ENCODE results near the gene SYT8. TPM values are rescaled to one million over a fixed set of nuclear protein-coding genes. Genes with fewer than 3 reads are reported as not detected.
A peak's percentile ranks its signal among the peaks of the same experiment; 100 is the strongest.

The SYT8 gene
- total RNA-seq, 1 donor from 2014 or later: not detected

- Mint-ChIP-seq H3K4me1 (peaks cover 85% of the 10 kb centered on the region), H3K36me3 (ENCODE audit: low read depth) (no peaks in the 10 kb centered on the region), H3K9me3 (no peaks in the 10 kb centered on the region), H3K27ac (peak overlapping the region; percentile 69), H3K27me3 (no peaks in the 10 kb centered on the region), H3K4me3 (peak overlapping the region; percentile 72)
- DNase-seq: no peak
- TF ChIP-seq, protein P1, sequence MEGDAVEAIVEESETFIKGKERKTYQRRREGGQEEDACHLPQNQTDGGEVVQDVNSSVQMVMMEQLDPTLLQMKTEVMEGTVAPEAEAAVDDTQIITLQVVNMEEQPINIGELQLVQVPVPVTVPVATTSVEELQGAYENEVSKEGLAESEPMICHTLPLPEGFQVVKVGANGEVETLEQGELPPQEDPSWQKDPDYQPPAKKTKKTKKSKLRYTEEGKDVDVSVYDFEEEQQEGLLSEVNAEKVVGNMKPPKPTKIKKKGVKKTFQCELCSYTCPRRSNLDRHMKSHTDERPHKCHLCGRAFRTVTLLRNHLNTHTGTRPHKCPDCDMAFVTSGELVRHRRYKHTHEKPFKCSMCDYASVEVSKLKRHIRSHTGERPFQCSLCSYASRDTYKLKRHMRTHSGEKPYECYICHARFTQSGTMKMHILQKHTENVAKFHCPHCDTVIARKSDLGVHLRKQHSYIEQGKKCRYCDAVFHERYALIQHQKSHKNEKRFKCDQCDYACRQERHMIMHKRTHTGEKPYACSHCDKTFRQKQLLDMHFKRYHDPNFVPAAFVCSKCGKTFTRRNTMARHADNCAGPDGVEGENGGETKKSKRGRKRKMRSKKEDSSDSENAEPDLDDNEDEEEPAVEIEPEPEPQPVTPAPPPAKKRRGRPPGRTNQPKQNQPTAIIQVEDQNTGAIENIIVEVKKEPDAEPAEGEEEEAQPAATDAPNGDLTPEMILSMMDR (IDR thresholded peaks at IDR 0.05): no peak
- ATAC-seq (ENCODE audit: low read depth): no peak
- ChIA-PET CTCF (interaction anchor here (0.7 to 1.5 kb wide), 3 partner anchors 13 to 155 kb away, joined by 3 to 4 read pairs (median 3); no protein-coding TSS in a partner anchor), POLR2A (interaction anchor here (0.6 to 1.4 kb wide), 4 partner anchors 31 to 296 kb away, joined by 4 to 5 read pairs (median 4); no protein-coding TSS in a partner anchor)
- intact Hi-C loops (cut with micrococcal nuclease): no loop called here
These were observed 11.0 kb downstream of the SYT8 start for GRCh38 chr11:1845561-1846452.

DNA sequence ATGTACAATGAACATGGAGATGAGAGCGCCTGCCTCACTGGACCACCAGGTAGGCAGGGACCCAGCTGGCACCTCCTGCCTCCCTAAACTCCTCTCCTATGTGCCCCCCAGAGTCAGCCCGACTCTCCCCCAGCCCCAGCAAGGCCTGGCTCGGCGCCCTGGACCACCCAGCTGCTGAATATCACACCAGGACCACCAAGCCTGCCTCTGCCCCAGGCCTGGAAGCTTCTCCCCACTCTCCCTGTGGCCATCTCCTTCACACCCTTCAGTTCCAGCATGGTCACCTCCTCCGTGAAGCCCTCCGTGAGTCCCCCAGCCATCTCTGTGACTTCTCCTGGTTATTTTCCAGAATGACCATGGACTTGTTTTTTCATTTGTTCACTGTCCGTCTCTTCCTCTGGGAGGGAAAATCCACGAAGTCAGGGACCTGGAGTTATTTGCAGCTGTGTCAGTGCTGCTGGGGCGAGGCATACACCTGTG is 11.7 kb downstream of the SYT8 start:
- Mint-ChIP-seq H3K4me1 (peaks cover 86% of the 10 kb centered on the region), H3K27ac (no peak overlapping the region), H3K4me3 (no peak overlapping the region), H3K27me3 (no peaks in the 10 kb centered on the region), H3K9me3 (no peaks in the 10 kb centered on the region), H3K36me3 (ENCODE audit: low read depth) (no peaks in the 10 kb centered on the region)
- intact Hi-C loops (cut with micrococcal nuclease): no loop called here
- DNase-seq: no peak
- ATAC-seq (ENCODE audit: low read depth): no peak
- TF ChIP-seq, protein P1 (IDR thresholded peaks at IDR 0.05): no peak
- POLR2A ChIA-PET: interaction anchor here (0.8 to 1.4 kb wide), 3 partner anchors 30 to 36 kb away, joined by 4 read pairs; no protein-coding TSS in a partner anchor
- CTCF ChIA-PET: interaction anchor here (0.7 to 1.7 kb wide), 3 partner anchors 14 to 152 kb away, joined by 3 to 6 read pairs (median 4); no protein-coding TSS in a partner anchor

DNA sequence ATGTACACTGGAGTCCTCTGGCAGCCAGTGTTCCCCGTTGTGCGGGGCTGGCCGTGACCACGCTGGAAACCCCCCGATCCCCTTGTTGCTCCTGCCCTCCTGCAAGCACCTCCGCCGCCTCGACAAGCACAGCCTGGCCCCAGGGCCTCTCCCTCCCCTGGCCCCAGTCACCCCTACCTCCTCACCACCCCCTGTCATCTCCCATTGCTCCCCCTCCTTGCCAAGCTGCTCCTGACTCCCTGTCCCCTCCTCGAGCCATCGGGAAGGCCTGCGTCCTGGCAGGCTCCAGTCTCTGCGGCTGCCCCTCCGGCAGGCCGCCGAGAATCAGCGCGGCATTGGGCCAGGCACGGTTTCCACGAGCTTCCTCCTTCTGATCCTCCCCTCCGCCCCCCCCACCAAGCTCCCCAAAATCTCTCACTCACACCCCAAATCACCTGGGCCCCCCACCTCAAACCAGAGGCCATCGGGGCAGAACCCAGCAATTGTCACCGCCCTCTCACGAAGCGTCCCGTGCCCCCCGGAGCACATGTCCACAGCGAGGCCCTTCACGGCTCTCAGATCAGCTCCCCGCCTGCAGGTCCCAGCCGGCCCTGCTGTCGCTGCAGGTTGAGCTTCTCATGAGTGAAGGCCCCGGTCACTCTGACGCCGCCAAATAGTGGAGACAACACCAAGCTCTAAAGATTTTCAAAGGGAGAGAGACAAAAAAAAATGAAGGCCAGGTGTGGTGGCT is 12.4 kb downstream of the SYT8 start:
- ATAC-seq (ENCODE audit: low read depth): no peak
- Mint-ChIP-seq H3K27me3 (no peaks in the 10 kb centered on the region), H3K36me3 (ENCODE audit: low read depth) (no peaks in the 10 kb centered on the region), H3K9me3 (no peaks in the 10 kb centered on the region), H3K4me3 (no peak overlapping the region), H3K4me1 (peaks cover 92% of the 10 kb centered on the region), H3K27ac (no peak overlapping the region)
- intact Hi-C loops (cut with micrococcal nuclease): no loop called here
- CTCF ChIA-PET: interaction anchor here (0.8 to 1.7 kb wide), 4 partner anchors 15 to 153 kb away, joined by 3 to 6 read pairs (median 4); no protein-coding TSS in a partner anchor
- POLR2A ChIA-PET: interaction anchor here (0.8 to 1.2 kb wide), 2 partner anchors 22 to 35 kb away, joined by 3 to 4 read pairs; no protein-coding TSS in a partner anchor
- TF ChIP-seq, protein P1 (IDR thresholded peaks at IDR 0.05): no peak
- DNase-seq: no peak

- intact Hi-C loops (cut with micrococcal nuclease): no loop called here
These were observed 13.3 kb downstream of the SYT8 start for GRCh38 chr11:1847926-1848639.

More at GRCh38 chr11:1847926-1848639, 13.3 kb downstream of the SYT8 start:
- TF ChIP-seq, protein P1 (IDR thresholded peaks at IDR 0.05): no peak
- Mint-ChIP-seq H3K4me3 (peak overlapping the region; percentile 41), H3K27me3 (no peaks in the 10 kb centered on the region), H3K4me1 (peaks cover 99% of the 10 kb centered on the region), H3K27ac (no peak overlapping the region), H3K36me3 (ENCODE audit: low read depth) (peaks cover 3% of the 10 kb centered on the region), H3K9me3 (no peaks in the 10 kb centered on the region)
- CTCF ChIA-PET: interaction anchor here (1.0 to 1.7 kb wide), 2 partner anchors 16 to 154 kb away, joined by 3 to 6 read pairs; no protein-coding TSS in a partner anchor
- no peak for DNase-seq
- POLR2A ChIA-PET: interaction anchor here (1.2 kb wide), 1 partner anchor 21 kb away, joined by 3 read pairs; no protein-coding TSS in a partner anchor
- no peak for ATAC-seq (ENCODE audit: low read depth)
